HepG2 (cell line): ENCODE measurements around the gene OVCH1. TPM values are rescaled to one million over a fixed set of nuclear protein-coding genes. Genes with fewer than 3 reads are reported as not detected.

Experiments
- ATAC-seq: fragments of 200-7000 bp; cut with Tn5 transposase; 3 replicates; pipeline ENCODE4 v1.9.1; 2020; ENCODE audit warnings: mild to moderate bottlenecking, moderate library complexity
- BruUV-seq: library from RNA; stranded (reverse); fragments of 400-500 nt; replicated peaks from 2 replicates; lab custom pipeline; 2021; lab: Mats Ljungman, UMichigan
- CTCF ChIA-PET: fragments of 300-600 bp; formaldehyde crosslinking; extraction: SDS; loops from one replicate; lab custom pipeline; 2021; ENCODE audit warnings: low total read pairs, inconsistent platforms, low intra/inter-chr PET ratio; lab: Yijun Ruan, JAX
- POLR2A ChIA-PET: fragments of 350-600 bp; sonication (Branson Sonifier 250); formaldehyde crosslinking; loops from one replicate; lab custom pipeline; 2020; ENCODE audit warnings: antibody characterized with exemption, inconsistent platforms; lab: Yijun Ruan, JAX
- DNase-seq: peaks from one replicate; pipeline ENCODE4 v3.0.0-alpha.2; 2015; ENCODE audit warnings: low spot score
- FAIRE-seq: peaks from 3 replicates; lab custom pipeline; 2011; peaks lifted over from hg19 to GRCh38; lab: Jason Lieb, UNC
- H2AFZ ChIP-seq: one replicate; pipeline ENCODE4 v1.6.1; 2011; ENCODE audit warnings: low read length, inconsistent platforms
- H3K27ac ChIP-seq: fragments of 300-600 bp; 3 replicates; pipeline ENCODE4 v1.8.0; 2011; ENCODE audit warnings: mixed run types, mild to moderate bottlenecking, mixed read lengths, low read length, inconsistent platforms; ENCODE audit not compliant: insufficient read depth; ENCODE audit errors: extremely low read length
- H3K27me3 ChIP-seq, 2 experiments: fragments of 200-600 bp in 1 of 2; 2 replicates in 1 of 2; 3 replicates in 1 of 2; pipeline versions ENCODE4 v1.6.0 to v1.8.0; 2011; ENCODE audit warnings: low read length in 2 of 2, mild to moderate bottlenecking in 2 of 2, moderate library complexity in 2 of 2, inconsistent platforms in 1 of 2; ENCODE audit not compliant: insufficient read depth in 2 of 2, control insufficient read depth in 1 of 2
- H3K36me3 ChIP-seq, 2 experiments: fragments of 200-600 bp in 1 of 2; replicated peaks in 1 of 2; 2 replicates in 1 of 2; 3 replicates in 1 of 2; pipeline versions ENCODE4 v1.5.1 to v1.8.0; 2011; ENCODE audit warnings: low read length in 2 of 2, inconsistent platforms in 1 of 2; ENCODE audit not compliant: insufficient read depth in 2 of 2, control insufficient read depth in 1 of 2
- H3K4me1 ChIP-seq: 2 replicates; pipeline ENCODE4 v1.5.1; 2012; ENCODE audit warnings: low read length, inconsistent platforms; ENCODE audit not compliant: insufficient read depth
- H3K4me2 ChIP-seq: 2 replicates; pipeline ENCODE4 v1.6.0; 2011; ENCODE audit warnings: low read depth, low read length, inconsistent platforms
- H3K4me3 ChIP-seq, 3 experiments: fragments of 200-600 bp in 1 of 3; sonication (generic), shearing (Covaris generic) in 1 of 3; replicated peaks in 1 of 3; 2 replicates each; pipeline ENCODE4 v1.5.1; 2011 to 2016; ENCODE audit warnings: low read length in 3 of 3, inconsistent platforms in 2 of 3, low read depth in 2 of 3, mild to moderate bottlenecking in 2 of 3, control low read depth in 1 of 3, mixed read lengths in 1 of 3; ENCODE audit not compliant: insufficient read depth in 1 of 3
- H3K79me2 ChIP-seq: one replicate; pipeline ENCODE4 v1.6.1; 2011; ENCODE audit warnings: low read length, inconsistent platforms; ENCODE audit not compliant: insufficient read depth
- H3K9ac ChIP-seq: 2 replicates; pipeline ENCODE4 v1.6.0; 2011; ENCODE audit warnings: mild to moderate bottlenecking, low read depth, low read length, inconsistent platforms; ENCODE audit not compliant: insufficient read depth
- H3K9me3 ChIP-seq: 2 replicates; pipeline ENCODE4 v1.5.1; 2012; ENCODE audit warnings: mild to moderate bottlenecking, low read length
- H4K20me1 ChIP-seq: 2 replicates; pipeline ENCODE4 v1.6.0; 2011; ENCODE audit warnings: inconsistent platforms, mild to moderate bottlenecking, low read length, moderate library complexity; ENCODE audit not compliant: insufficient read depth
- CBX5 ChIP-seq: sonication (generic); formaldehyde crosslinking; IDR thresholded peaks from 2 replicates; pipeline ENCODE4 v1.4.0; 2020; ENCODE audit warnings: missing genetic modification reagents, borderline replicate concordance
- ELF1 ChIP-seq: sonication (generic); formaldehyde crosslinking; IDR thresholded peaks from 2 replicates; pipeline ENCODE4 v1.4.0; 2020; ENCODE audit warnings: missing genetic modification reagents
- FOXK1 ChIP-seq: sonication (generic); formaldehyde crosslinking; IDR thresholded peaks from 2 replicates; pipeline ENCODE4 v1.4.0; 2020; ENCODE audit warnings: low read depth, missing genetic modification reagents, borderline replicate concordance
- GATAD2A ChIP-seq: IDR thresholded peaks from 2 replicates; pipeline ENCODE4 v1.6.1; 2016
- GMEB1 ChIP-seq: sonication (generic); formaldehyde crosslinking; IDR thresholded peaks from 2 replicates; pipeline ENCODE4 v1.5.1; 2020; ENCODE audit warnings: missing genetic modification reagents, mild to moderate bottlenecking, borderline replicate concordance
- HOMEZ ChIP-seq: IDR thresholded peaks from 2 replicates; pipeline ENCODE4 v1.6.1; 2016; ENCODE audit warnings: low read depth
- MLLT10 ChIP-seq: sonication (generic); formaldehyde crosslinking; IDR thresholded peaks from 2 replicates; pipeline ENCODE4 v1.4.0; 2020; ENCODE audit warnings: missing genetic modification reagents
- PCBP2 ChIP-seq: fragments of 200-400 bp; formaldehyde crosslinking; optimal IDR thresholded peaks from 2 replicates; pipeline ENCODE3; 2018; ENCODE audit warnings: low read length, low read depth; ENCODE audit not compliant: poor library complexity, severe bottlenecking
- RAD21 ChIP-seq: fragments of 450-650 bp; formaldehyde crosslinking; IDR thresholded peaks from 2 replicates; pipeline ENCODE4 v1.5.0; 2020; ENCODE audit warnings: mild to moderate bottlenecking
- TCF7L2 ChIP-seq: IDR thresholded peaks from 2 replicates; pipeline ENCODE4 v1.6.1; 2011; ENCODE audit warnings: mild to moderate bottlenecking, low read depth, low read length, moderate library complexity
- ZFP37 ChIP-seq: sonication (generic); formaldehyde crosslinking; IDR thresholded peaks from 2 replicates; pipeline ENCODE4 v1.4.0; 2020; ENCODE audit warnings: missing genetic modification reagents, borderline replicate concordance
- ZNF205 ChIP-seq: IDR thresholded peaks from 2 replicates; pipeline ENCODE4 v1.6.1; 2018; ENCODE audit warnings: missing biosample characterization, missing genetic modification reagents
- ZNF317 ChIP-seq: sonication (generic); formaldehyde crosslinking; IDR thresholded peaks from 2 replicates; pipeline ENCODE4 v1.5.0; 2020; ENCODE audit warnings: mild to moderate bottlenecking, missing genetic modification reagents
- ZNF362 ChIP-seq: sonication (generic); formaldehyde crosslinking; IDR thresholded peaks from 2 replicates; pipeline ENCODE4 v1.4.0; 2020; ENCODE audit warnings: missing genetic modification reagents, mild to moderate bottlenecking, borderline replicate concordance
- ZNF567 ChIP-seq: sonication (generic); formaldehyde crosslinking; IDR thresholded peaks from 2 replicates; pipeline ENCODE4 v1.8.1; 2023; ENCODE audit warnings: mild to moderate bottlenecking, missing genetic modification reagents, borderline replicate concordance
- ZNF652 ChIP-seq: IDR thresholded peaks from 2 replicates; pipeline ENCODE4 v1.6.1; 2016; ENCODE audit warnings: low read depth, borderline replicate concordance
- ZSCAN29 ChIP-seq: sonication (generic); formaldehyde crosslinking; conservative IDR thresholded peaks from 2 replicates; pipeline ENCODE4 v1.4.0; 2020; ENCODE audit warnings: mild to moderate bottlenecking, missing genetic modification reagents
- WGBS: methylation state at CpG from one replicate; pipeline ENCODE4 v1.1.6; 2017; ENCODE audit warnings: low lambda C conversion rate; 5-methylcytosine and 5-hydroxymethylcytosine counted together
- in situ Hi-C: cut with HindIII; loops from 2 replicates; pipeline ENCODE4 v1.10.0; 2017; ENCODE audit warnings: low pct_unique_long_range_greater_than_20kb; ENCODE audit not compliant: extremely low pct_ligation_motif_present
- intact Hi-C: fragments of 100-400 bp; cut with micrococcal nuclease; formaldehyde crosslinking; loops from one replicate; pipeline ENCODE4 v1.10.0; 2022; ENCODE audit not compliant: unreplicated experiment
- polyA plus RNA-seq, 8 experiments: library from polyadenylated mRNA; depleted of rRNA in 3 of 8; stranded (reverse) in 7 of 8; unstranded in 1 of 8; fragments of >200 nt; fragmentation: Illumina TruSeq in 4 of 8; extraction: Trizol in 4 of 8; gene quantifications; 2 replicates each; pipeline versions ENCODE4 v1.2.1 to v1.2.3, GENCODE V29; 2011 to 2016; ENCODE audit warnings: low read depth in 4 of 8, missing spikeins in 1 of 8, mixed read lengths in 1 of 8; ENCODE audit not compliant: insufficient read depth in 1 of 8
- total RNA-seq, 5 experiments: library from RNA; depleted of rRNA; stranded (reverse); fragments of >200 nt; fragmentation: Illumina TruSeq; extraction: Trizol; gene quantifications; 2 replicates each; pipeline ENCODE4 v1.2.3, GENCODE V29; 2016; ENCODE audit warnings: low read depth in 1 of 5
- TF ChIP-seq, protein P1 (sequence below): sonication (generic); formaldehyde crosslinking; conservative IDR thresholded peaks from 2 replicates; pipeline ENCODE4 v1.4.0; 2020; ENCODE audit warnings: missing genetic modification reagents

OVCH1 gene
- total and polyA plus RNA-seq, 2 of the 13 experiments (the other 11 are each of a cell fraction or from before 2014, with no cell fraction given), result not detected

GRCh38 chr12:29455087-29455486, 42.4 kb downstream of the OVCH1 start:
- H3K4me1 ChIP-seq, result no peaks in the 10 kb centered on the region
- H4K20me1 ChIP-seq, result no peaks in the 10 kb centered on the region
- no peaks in the 10 kb centered on the region for H3K79me2 ChIP-seq
- H3K9me3 ChIP-seq, result no peaks in the 10 kb centered on the region
- H3K9ac ChIP-seq, result no peak overlapping the region
- TF ChIP-seq MLLT10 (CRISPR knock-in tag) (no peak), GATAD2A (no peak), HOMEZ (no peak), ELF1 (CRISPR knock-in tag) (no peak), ZNF567 (CRISPR knock-in tag) (no peak), ZNF652 (no peak), CBX5 (CRISPR knock-in tag) (no peak), RAD21 (CRISPR knock-in tag) (no peak), ZNF205 (CRISPR knock-in tag) (no peak), TCF7L2 (no peak), PCBP2 (no peak), ZFP37 (CRISPR knock-in tag) (no peak), GMEB1 (CRISPR knock-in tag) (no peak), ZSCAN29 (CRISPR knock-in tag) (no peak), ZNF362 (no peak), ZNF317 (CRISPR knock-in tag) (no peak), FOXK1 (CRISPR knock-in tag) (no peak)
- TF ChIP-seq, protein P1, sequence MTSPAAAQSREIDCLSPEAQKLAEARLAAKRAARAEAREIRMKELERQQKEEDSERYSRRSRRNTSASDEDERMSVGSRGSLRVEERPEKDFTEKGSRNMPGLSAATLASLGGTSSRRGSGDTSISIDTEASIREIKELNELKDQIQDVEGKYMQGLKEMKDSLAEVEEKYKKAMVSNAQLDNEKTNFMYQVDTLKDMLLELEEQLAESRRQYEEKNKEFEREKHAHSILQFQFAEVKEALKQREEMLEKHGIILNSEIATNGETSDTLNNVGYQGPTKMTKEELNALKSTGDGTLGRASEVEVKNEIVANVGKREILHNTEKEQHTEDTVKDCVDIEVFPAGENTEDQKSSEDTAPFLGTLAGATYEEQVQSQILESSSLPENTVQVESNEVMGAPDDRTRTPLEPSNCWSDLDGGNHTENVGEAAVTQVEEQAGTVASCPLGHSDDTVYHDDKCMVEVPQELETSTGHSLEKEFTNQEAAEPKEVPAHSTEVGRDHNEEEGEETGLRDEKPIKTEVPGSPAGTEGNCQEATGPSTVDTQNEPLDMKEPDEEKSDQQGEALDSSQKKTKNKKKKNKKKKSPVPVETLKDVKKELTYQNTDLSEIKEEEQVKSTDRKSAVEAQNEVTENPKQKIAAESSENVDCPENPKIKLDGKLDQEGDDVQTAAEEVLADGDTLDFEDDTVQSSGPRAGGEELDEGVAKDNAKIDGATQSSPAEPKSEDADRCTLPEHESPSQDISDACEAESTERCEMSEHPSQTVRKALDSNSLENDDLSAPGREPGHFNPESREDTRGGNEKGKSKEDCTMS (CRISPR knock-in tag), result no peak
- TF ChIP-seq, all 625 proteins: peak for 0
- ChIA-PET POLR2A (no interaction called here), CTCF (no interaction called here)
- ATAC-seq (no peak), DNase-seq (no peak), FAIRE-seq (no peak)
- WGBS, result 42% methylated on average over 1 of the region's 1 CpG
- Histone ChIP-seq H3K27ac (no peak overlapping the region), H3K4me2 (no peak overlapping the region), H2AFZ (no peak overlapping the region), H3K36me3 (no peaks in the 10 kb centered on the region), H3K4me3 (no peak overlapping the region), H3K27me3 (no peaks in the 10 kb centered on the region; a peak in 1 of 5 replicates)
- in situ Hi-C loops (no loop called here), intact Hi-C loops (no loop called here)
- BruUV-seq, result no TSS peak
